B cell (primary cell): ENCODE measurements around the gene UNC5B. TPM values are rescaled to one million over a fixed set of nuclear protein-coding genes. Genes with fewer than 3 reads are reported as not detected.

Source experiments
- ATAC-seq: fragments of 200-7000 bp; cut with Tn5 transposase; one replicate; pipeline ENCODE4 v1.10.0; 2021; ENCODE audit warnings: low read depth, mild to moderate bottlenecking, moderate number of reproducible peaks, moderate library complexity
- CTCF ChIA-PET: fragments of 350-600 bp; sonication (Branson Sonifier 250); formaldehyde crosslinking; loops from one replicate; lab custom pipeline; 2021; ENCODE audit warnings: antibody characterized with exemption, inconsistent platforms; lab: Charles Lee
- POLR2A ChIA-PET: fragments of 350-600 bp; sonication (Branson Sonifier 250); formaldehyde crosslinking; loops from one replicate; lab custom pipeline; 2021; ENCODE audit warnings: antibody characterized with exemption; lab: Charles Lee
- DNase-seq: peaks from one replicate; pipeline ENCODE4 v3.0.0; 2013
- H2AFZ ChIP-seq: 2 replicates; pipeline ENCODE4 v1.6.1; 2012; ENCODE audit warnings: mild to moderate bottlenecking, low read depth, low read length; ENCODE audit not compliant: insufficient read depth, poor library complexity, severe bottlenecking
- H3K27ac ChIP-seq, 2 donors: 1 replicate in 1 of 2; 2 replicates in 1 of 2; pipeline ENCODE4 v1.5.1; 2012 to 2013; ENCODE audit warnings: low read length in 2 of 2, mild to moderate bottlenecking in 2 of 2, moderate library complexity in 1 of 2
- H3K27me3 ChIP-seq, 4 experiments: fragments of 200-600 bp in 1 of 4; sonication (generic) in 1 of 4; replicated peaks in 1 of 4; 1 replicate in 2 of 4; 2 replicates in 2 of 4; pipeline versions ENCODE4 v1.6.1 to v1.7.0; 2013 to 2016; ENCODE audit warnings: low read length in 3 of 4, mild to moderate bottlenecking in 2 of 4, mixed read lengths in 1 of 4, moderate library complexity in 1 of 4; ENCODE audit not compliant: insufficient read depth in 4 of 4, control insufficient read depth in 3 of 4; ENCODE audit errors: control extremely low read depth in 1 of 4
- H3K36me3 ChIP-seq, 2 experiments: replicated peaks in 1 of 2; 1 replicate in 1 of 2; 2 replicates in 1 of 2; pipeline versions ENCODE4 v1.6.1 to v1.7.1; 2013; ENCODE audit warnings: low read length in 1 of 2; ENCODE audit not compliant: insufficient read depth in 2 of 2, control insufficient read depth in 1 of 2; ENCODE audit errors: control extremely low read depth in 1 of 2, extremely low read depth in 1 of 2
- H3K4me1 ChIP-seq, 2 donors: fragments of 200-600 bp in 1 of 2; sonication (generic) in 1 of 2; 1 replicate in 1 of 2; 2 replicates in 1 of 2; pipeline versions ENCODE4 v1.5.1 to v1.6.1; 2013 to 2017; ENCODE audit warnings: low read length in 2 of 2; ENCODE audit not compliant: control insufficient read depth in 2 of 2, insufficient read depth in 2 of 2
- H3K4me2 ChIP-seq: replicated peaks from 2 replicates; pipeline ENCODE3; 2012; ENCODE audit warnings: mild to moderate bottlenecking, low read depth, low read length; ENCODE audit not compliant: poor library complexity, severe bottlenecking
- H3K4me3 ChIP-seq, 5 experiments: fragments of 200-600 bp in 1 of 5; sonication (generic) in 1 of 5; 1 replicate in 3 of 5; 2 replicates in 2 of 5; pipeline versions ENCODE4 v1.5.1 to v1.7.0; 2011 to 2016; ENCODE audit warnings: low read length in 4 of 5, mild to moderate bottlenecking in 4 of 5, low read depth in 2 of 5, control low read depth in 1 of 5, moderate library complexity in 1 of 5; ENCODE audit not compliant: insufficient read depth in 1 of 5; ENCODE audit errors: control extremely low read depth in 1 of 5, extremely low read depth in 1 of 5
- H3K79me2 ChIP-seq: fragments of 200-600 bp; sonication (generic); one replicate; pipeline ENCODE4 v1.6.0; 2016; ENCODE audit warnings: low read length; ENCODE audit not compliant: control insufficient read depth, insufficient read depth
- H3K9ac ChIP-seq: fragments of 200-600 bp; sonication (generic); 2 replicates; pipeline ENCODE4 v1.6.1; 2017; ENCODE audit warnings: mild to moderate bottlenecking, low read length, moderate library complexity
- H3K9me3 ChIP-seq, 3 donors: one replicate each; pipeline versions ENCODE4 v1.6.1 to v1.7.1; 2013; ENCODE audit warnings: low read length in 2 of 3; ENCODE audit not compliant: control insufficient read depth in 2 of 3, insufficient read depth in 1 of 3; ENCODE audit errors: control extremely low read depth in 1 of 3
- H4K20me1 ChIP-seq: 2 replicates; pipeline ENCODE4 v1.6.0; 2012; ENCODE audit warnings: mild to moderate bottlenecking, low read length; ENCODE audit not compliant: insufficient read depth, control insufficient read depth, poor library complexity, severe bottlenecking
- H3K27ac Mint-ChIP-seq: one replicate; pipeline ENCODE4 v1.8.0; 2021; ENCODE audit warnings: mixed read lengths
- H3K27me3 Mint-ChIP-seq: one replicate; pipeline ENCODE4 v1.8.0; 2021; ENCODE audit warnings: mixed read lengths
- H3K4me1 Mint-ChIP-seq: one replicate; pipeline ENCODE4 v1.8.0; 2021; ENCODE audit warnings: mixed read lengths
- H3K4me3 Mint-ChIP-seq: one replicate; pipeline ENCODE4 v1.8.0; 2021; ENCODE audit warnings: mixed read lengths
- H3K9me3 Mint-ChIP-seq: one replicate; pipeline ENCODE4 v1.8.0; 2022; ENCODE audit warnings: mixed read lengths; ENCODE audit not compliant: insufficient read depth
- CTCF ChIP-seq: fragments of 200-600 bp; IDR thresholded peaks from one replicate; pipeline ENCODE4 v1.8.0; 2022; ENCODE audit warnings: antibody characterized with exemption, mild to moderate bottlenecking
- EZH2 ChIP-seq: IDR thresholded peaks from 2 replicates; pipeline ENCODE4 v1.6.1; 2012; ENCODE audit warnings: borderline replicate concordance, low read depth, mild to moderate bottlenecking, moderate library complexity, low read length; ENCODE audit not compliant: insufficient read depth, poor library complexity, severe bottlenecking
- WGBS: methylation state at CpG from one replicate; pipeline ENCODE4 v1.1.5; 2013; ENCODE audit warnings: missing lambda C conversion rate; ENCODE audit not compliant: insufficient coverage; 5-methylcytosine and 5-hydroxymethylcytosine counted together
- intact Hi-C: fragments of 100-400 bp; cut with micrococcal nuclease; formaldehyde crosslinking; loops from one replicate; pipeline ENCODE4 v1.10.0; 2022
- polyA plus RNA-seq: library from polyadenylated mRNA; depleted of rRNA; stranded (reverse); fragments of >200 nt; gene quantifications from 2 replicates; pipeline ENCODE4 v1.2.3, GENCODE V29; 2012
- total RNA-seq, 2 donors: library from RNA; stranded (reverse); fragments of 120-200 nt in 1 of 2; gene quantifications; 1 replicate in 1 of 2; 2 replicates in 1 of 2; pipeline versions ENCODE4 v1.2.3 to v1.2.4, GENCODE V29; 2013 to 2022

Gene UNC5B
- total and polyA plus RNA-seq, 2 donors (not counting 1 experiment from before 2014, with no cell fraction given), result not detected

DNA sequence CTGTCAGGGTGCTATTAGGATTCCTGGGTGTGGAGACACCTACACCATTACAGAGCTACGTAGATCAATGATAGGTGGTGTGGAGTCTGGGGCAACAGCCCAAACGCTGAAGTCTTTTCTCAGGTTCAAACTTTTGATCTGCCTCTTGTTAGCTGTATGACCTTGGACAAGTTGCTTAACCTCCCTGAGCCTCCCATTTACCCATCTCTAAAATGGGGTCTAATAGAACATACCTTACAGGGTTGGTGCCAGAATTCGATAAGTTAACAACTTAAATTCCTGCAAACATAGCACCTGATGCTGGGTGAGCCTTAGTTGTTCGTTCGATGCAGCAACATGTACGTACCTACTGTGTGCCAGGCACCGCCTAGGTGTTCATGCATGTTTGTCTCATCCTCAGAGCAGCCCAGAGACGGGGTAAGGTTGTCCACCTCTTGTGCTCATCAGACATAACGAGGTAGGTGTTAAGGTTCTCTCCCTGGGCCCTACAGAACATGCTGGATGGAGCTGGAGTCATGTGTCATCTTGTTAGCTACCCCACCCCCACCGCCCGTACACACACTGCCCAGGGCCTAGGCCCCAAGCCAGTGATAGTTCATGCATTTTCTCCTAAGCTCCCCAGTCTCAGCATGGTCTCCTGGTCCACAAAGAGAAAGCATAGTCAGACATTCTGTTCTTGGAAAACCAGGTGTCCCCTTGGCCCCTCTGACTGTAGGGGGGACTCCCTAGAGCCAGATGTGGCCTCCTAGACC, 65.7 kb downstream of the UNC5B start:
- ATAC-seq, result no peak
- Mint-ChIP-seq H3K4me1 (no peaks in the 10 kb centered on the region), H3K9me3 (no peaks in the 10 kb centered on the region), H3K4me3 (no peak overlapping the region), H3K27me3 (no peaks in the 10 kb centered on the region), H3K27ac (no peak overlapping the region)
- CTCF ChIA-PET, result interaction anchor here (1.0 kb wide), 1 partner anchor 13 kb away, joined by 3 read pairs; no protein-coding TSS in a partner anchor
- H4K20me1 ChIP-seq, result no peaks in the 10 kb centered on the region
- H3K4me3 ChIP-seq, result no peak overlapping the region
- no peaks in the 10 kb centered on the region for H3K27me3 ChIP-seq
- intact Hi-C loops, result no loop called here
- 92% methylated on average over 11 of the region's 11 CpGs for WGBS
- no peak overlapping the region for H3K4me2 ChIP-seq
- no peak for DNase-seq
- peaks cover 0 to 5% (median 0%) of the 10 kb centered on the region in 3 donors for H3K9me3 ChIP-seq
- no peak overlapping the region for H3K9ac ChIP-seq
- no peaks in the 10 kb centered on the region for H3K36me3 ChIP-seq
- TF ChIP-seq EZH2 (no peak), CTCF (no peak)
- H2AFZ ChIP-seq, result no peak overlapping the region
- no peaks in the 10 kb centered on the region for H3K4me1 ChIP-seq
- POLR2A ChIA-PET, result no interaction called here
- H3K27ac ChIP-seq, result no peak overlapping the region
- no peaks in the 10 kb centered on the region for H3K79me2 ChIP-seq
